K562 (cell line): ENCODE results near the gene VPS50. TPM values are rescaled to one million over a fixed set of nuclear protein-coding genes. Genes with fewer than 3 reads are reported as not detected.

Experiments used
- ARID1B ChIP-seq: fragments of 450-650 bp; IDR thresholded peaks from 2 replicates; pipeline ENCODE4 v1.6.1; 2016; ENCODE audit warnings: antibody characterized with exemption, mild to moderate bottlenecking, inconsistent platforms
- BDP1 ChIP-seq: IDR thresholded peaks from 3 replicates; pipeline ENCODE4 v1.6.1; 2011; ENCODE audit not compliant: insufficient read length, insufficient read depth
- COPS2 ChIP-seq: fragments of 450-650 bp; conservative IDR thresholded peaks from 2 replicates; pipeline ENCODE4 v1.6.1; 2016; ENCODE audit warnings: mild to moderate bottlenecking, moderate library complexity
- DACH1 ChIP-seq: fragments of 450-650 bp; IDR thresholded peaks from 2 replicates; pipeline ENCODE4 v1.6.1; 2018; ENCODE audit not compliant: partially characterized antibody
- ETV1 ChIP-seq: fragments of 450-650 bp; conservative IDR thresholded peaks from 2 replicates; pipeline ENCODE4 v1.6.1; 2016; ENCODE audit warnings: missing genetic modification characterization, control low read depth, low read depth, missing compliant biosample characterization
- FOXJ3 ChIP-seq: sonication (generic); formaldehyde crosslinking; IDR thresholded peaks from 2 replicates; pipeline ENCODE4 v1.4.0; 2020; ENCODE audit warnings: mild to moderate bottlenecking, missing genetic modification reagents
- HMBOX1 ChIP-seq: sonication (generic); IDR thresholded peaks from 2 replicates; pipeline ENCODE4 v1.6.1; 2016
- HMG20A ChIP-seq: fragments of 450-650 bp; formaldehyde crosslinking; conservative IDR thresholded peaks from 2 replicates; pipeline ENCODE4 v1.4.0; 2020; ENCODE audit warnings: mild to moderate bottlenecking, mixed read lengths
- KAT7 ChIP-seq: sonication (generic); formaldehyde crosslinking; IDR thresholded peaks from 2 replicates; pipeline ENCODE4 v1.8.0; 2022; ENCODE audit warnings: missing genetic modification reagents, mild to moderate bottlenecking, borderline replicate concordance
- KDM4B ChIP-seq, 2 experiments: fragments of 450-650 bp in 1 of 2; sonication (generic) in 1 of 2; IDR thresholded peaks; 2 replicates each; pipeline ENCODE4 v1.6.1; 2016 to 2017; ENCODE audit warnings: borderline replicate concordance in 2 of 2, antibody characterized with exemption in 1 of 2, low read depth in 1 of 2, mild to moderate bottlenecking in 1 of 2
- L3MBTL2 ChIP-seq: fragments of 450-650 bp; IDR thresholded peaks from 2 replicates; pipeline ENCODE4 v1.6.1; 2016; ENCODE audit warnings: mild to moderate bottlenecking, moderate library complexity
- MTA2 ChIP-seq: fragments of 450-650 bp; IDR thresholded peaks from 2 replicates; pipeline ENCODE4 v1.6.1; 2016; ENCODE audit warnings: low read depth
- PHF20 ChIP-seq: fragments of 450-650 bp; IDR thresholded peaks from 2 replicates; pipeline ENCODE4 v1.6.1; 2018; ENCODE audit not compliant: partially characterized antibody
- PKNOX1 ChIP-seq: fragments of 450-650 bp; IDR thresholded peaks from 2 replicates; pipeline ENCODE4 v1.6.1; 2016
- POLR2A ChIP-seq: fragments of 450-650 bp; conservative IDR thresholded peaks from 2 replicates; pipeline ENCODE4 v1.6.1; 2016
- POU5F1 ChIP-seq: fragments of 150-350 bp; IDR thresholded peaks from 2 replicates; pipeline ENCODE4 v1.6.1; 2014; ENCODE audit warnings: borderline replicate concordance, low read length, low read depth, mild to moderate bottlenecking; ENCODE audit not compliant: partially characterized antibody
- SMARCA4 ChIP-seq: fragments of 450-650 bp; IDR thresholded peaks from 2 replicates; pipeline ENCODE4 v1.6.1; 2016
- SOX6 ChIP-seq: fragments of 450-650 bp; IDR thresholded peaks from 2 replicates; pipeline ENCODE4 v1.6.1; 2014; ENCODE audit warnings: mild to moderate bottlenecking
- THAP7 ChIP-seq: fragments of 250-450 bp; sonication (Bioruptor Pico); IDR thresholded peaks from 2 replicates; pipeline ENCODE4 v1.5.0; 2021
- U2AF2 ChIP-seq: fragments of 200-400 bp; formaldehyde crosslinking; optimal IDR thresholded peaks from 2 replicates; pipeline ENCODE3; 2017; ENCODE audit warnings: low read depth, mild to moderate bottlenecking, low read length
- ZBTB7A ChIP-seq: IDR thresholded peaks from 2 replicates; pipeline ENCODE4 v1.6.1; 2011; ENCODE audit warnings: low read depth, mild to moderate bottlenecking, low read length, moderate library complexity, borderline replicate concordance; ENCODE audit not compliant: control insufficient read depth
- ZNF121 ChIP-seq: sonication (generic); formaldehyde crosslinking; conservative IDR thresholded peaks from 2 replicates; pipeline ENCODE4 v1.8.0; 2022; ENCODE audit warnings: missing genetic modification reagents
- ZNF347 ChIP-seq: fragments of 450-650 bp; formaldehyde crosslinking; IDR thresholded peaks from 2 replicates; pipeline ENCODE4 v1.4.0; 2020; ENCODE audit warnings: low read depth, mild to moderate bottlenecking, moderate library complexity
- ZNF584 ChIP-seq: fragments of 200-800 bp; sonication (Bioruptor generic); IDR thresholded peaks from 2 replicates; pipeline ENCODE4 v1.6.1; 2016; ENCODE audit warnings: low read depth, mild to moderate bottlenecking, missing genetic modification characterization, missing compliant biosample characterization
- polyA plus RNA-seq, 8 experiments: library from polyadenylated mRNA; depleted of rRNA in 4 of 8; stranded (reverse) in 5 of 8; unstranded in 3 of 8; fragments of >200 nt; fragmentation: Nextera tagmentation in 2 of 8; fragmentation: Illumina TruSeq in 1 of 8; extraction: Ambion mirVana in 2 of 8; extraction: Trizol in 1 of 8; gene quantifications; 2 replicates each; pipeline versions ENCODE4 v1.2.1 to v1.2.3, GENCODE V29; 2011 to 2014; ENCODE audit warnings: inconsistent platforms in 1 of 8, missing spikeins in 1 of 8
- total RNA-seq, 7 experiments: library from RNA; depleted of rRNA in 6 of 7; stranded (reverse); fragments of >200 nt in 6 of 7; fragmentation: Illumina TruSeq in 2 of 7; extraction: Trizol in 2 of 7; gene quantifications; 2 replicates each; pipeline versions ENCODE4 v1.2.1 to v1.2.3, GENCODE V29; 2011 to 2021; ENCODE audit warnings: low replicate concordance in 1 of 7
- TF ChIP-seq, protein P1 (sequence below): fragments of 250-450 bp; sonication (Bioruptor Pico); IDR thresholded peaks from 2 replicates; pipeline ENCODE4 v1.8.0; 2021; ENCODE audit warnings: moderate library complexity, mild to moderate bottlenecking, inconsistent platforms
- TF ChIP-seq, protein P2 (sequence below): IDR thresholded peaks from 2 replicates; pipeline ENCODE4 v1.6.1; 2012; ENCODE audit warnings: low read depth, low read length, improper control_type of control experiment, borderline replicate concordance

VPS50 gene
- total and polyA plus RNA-seq, 9 of the 15 experiments (the other 6 are each of a cell fraction or from before 2014, with no cell fraction given) = 10.5 to 29.4 (median 15.8) TPM

DNA sequence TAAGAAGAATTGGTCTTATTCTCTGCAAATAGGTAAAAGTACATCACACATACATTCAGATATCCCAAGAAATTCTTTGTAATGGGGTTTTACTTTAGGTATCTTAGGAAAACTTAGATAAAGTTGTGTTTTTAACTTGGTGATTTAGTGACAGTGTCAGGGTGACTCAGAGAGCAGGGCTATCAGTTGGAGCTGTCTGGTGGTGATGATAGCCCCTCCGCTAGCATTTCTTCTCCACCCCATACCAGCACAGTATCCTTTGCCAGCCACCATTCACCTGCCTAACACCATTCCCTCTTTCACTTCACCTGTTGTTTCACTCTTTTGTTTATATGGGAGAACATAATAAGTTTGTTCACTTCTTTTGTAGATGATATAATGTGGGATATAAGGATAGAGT, 30.4 kb downstream of the VPS50 start (continued):
- TF ChIP-seq HMBOX1 (peak; percentile 71), PHF20 (no peak), PKNOX1 (peak; percentile 53), BDP1 (no peak), COPS2 (no peak), KDM4B (IDR thresholded peaks at IDR 0.05; ENCODE audit: borderline replicate concordance in 2 of 2, low read depth in 1 of 2) (no peak), U2AF2 (no peak), POU5F1 (no peak), SMARCA4 (peak; percentile 86), MTA2 (0 out of 2 replicates have a peak, but pooled peaks have one; percentile 21), POLR2A (no peak), KAT7 (CRISPR knock-in tag) (no peak), ARID1B (peak; percentile 90), DACH1 (no peak), FOXJ3 (CRISPR knock-in tag) (no peak), HMG20A (no peak), ETV1 (no peak), ZNF121 (CRISPR knock-in tag) (no peak), THAP7 (CRISPR knock-in tag) (no peak), L3MBTL2 (no peak), ZNF347 (CRISPR knock-in tag) (no peak), ZNF584 (CRISPR knock-in tag) (no peak), ZBTB7A (no peak), SOX6 (peak; percentile 27; the same call in 1 of the 2 replicates)
- TF ChIP-seq, protein P1, sequence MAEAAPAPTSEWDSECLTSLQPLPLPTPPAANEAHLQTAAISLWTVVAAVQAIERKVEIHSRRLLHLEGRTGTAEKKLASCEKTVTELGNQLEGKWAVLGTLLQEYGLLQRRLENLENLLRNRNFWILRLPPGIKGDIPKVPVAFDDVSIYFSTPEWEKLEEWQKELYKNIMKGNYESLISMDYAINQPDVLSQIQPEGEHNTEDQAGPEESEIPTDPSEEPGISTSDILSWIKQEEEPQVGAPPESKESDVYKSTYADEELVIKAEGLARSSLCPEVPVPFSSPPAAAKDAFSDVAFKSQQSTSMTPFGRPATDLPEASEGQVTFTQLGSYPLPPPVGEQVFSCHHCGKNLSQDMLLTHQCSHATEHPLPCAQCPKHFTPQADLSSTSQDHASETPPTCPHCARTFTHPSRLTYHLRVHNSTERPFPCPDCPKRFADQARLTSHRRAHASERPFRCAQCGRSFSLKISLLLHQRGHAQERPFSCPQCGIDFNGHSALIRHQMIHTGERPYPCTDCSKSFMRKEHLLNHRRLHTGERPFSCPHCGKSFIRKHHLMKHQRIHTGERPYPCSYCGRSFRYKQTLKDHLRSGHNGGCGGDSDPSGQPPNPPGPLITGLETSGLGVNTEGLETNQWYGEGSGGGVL (CRISPR knock-in tag) = no peak
- TF ChIP-seq, protein P2, sequence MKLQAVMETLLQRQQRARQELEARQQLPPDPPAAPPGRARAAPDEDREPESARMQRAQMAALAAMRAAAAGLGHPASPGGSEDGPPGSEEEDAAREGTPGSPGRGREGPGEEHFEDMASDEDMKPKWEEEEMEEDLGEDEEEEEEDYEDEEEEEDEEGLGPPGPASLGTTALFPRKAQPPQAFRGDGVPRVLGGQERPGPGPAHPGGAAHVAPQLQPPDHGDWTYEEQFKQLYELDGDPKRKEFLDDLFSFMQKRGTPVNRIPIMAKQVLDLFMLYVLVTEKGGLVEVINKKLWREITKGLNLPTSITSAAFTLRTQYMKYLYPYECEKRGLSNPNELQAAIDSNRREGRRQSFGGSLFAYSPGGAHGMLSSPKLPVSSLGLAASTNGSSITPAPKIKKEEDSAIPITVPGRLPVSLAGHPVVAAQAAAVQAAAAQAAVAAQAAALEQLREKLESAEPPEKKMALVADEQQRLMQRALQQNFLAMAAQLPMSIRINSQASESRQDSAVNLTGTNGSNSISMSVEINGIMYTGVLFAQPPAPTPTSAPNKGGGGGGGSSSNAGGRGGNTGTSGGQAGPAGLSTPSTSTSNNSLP = no peak
